ENCODE results near the gene TTF2. TPM values are rescaled to one million over a fixed set of nuclear protein-coding genes. Genes with fewer than 3 reads are reported as not detected.

TTF2 gene
- total and polyA plus RNA-seq, 9 of the 15 experiments (the other 6 are each of a cell fraction or from before 2014, with no cell fraction given) = 9.4 to 71.1 (median 42.1) TPM

- ATAC-seq = peak; percentile 71
- no peaks in the 10 kb centered on the region for H3K9me1 ChIP-seq (ENCODE audit: control insufficient read depth, insufficient read depth, low read length)
- H4K20me1 ChIP-seq (replicated peaks; ENCODE audit: control insufficient read depth, insufficient read depth, low read length) = no peaks in the 10 kb centered on the region
- H3K27me3 ChIP-seq (ENCODE audit: control insufficient read depth in 2 of 2, insufficient read depth in 2 of 2, low read length in 2 of 2) = no peaks in the 10 kb centered on the region
- H3K27ac ChIP-seq (ENCODE audit: extremely low read depth, low read depth, low read length) = peak overlapping the region; percentile 92
- peaks cover 10 to 14% of the 10 kb centered on the region in 2 experiments for H3K4me1 ChIP-seq (replicated peaks in 1 of 2; ENCODE audit: control insufficient read depth in 2 of 2, insufficient read depth in 2 of 2, low read length in 2 of 2)
- intact Hi-C loops (cut with micrococcal nuclease) = loop anchor here (5.0 to 10.0 kb wide), 5 partner anchors 125 to 915 kb away; no protein-coding TSS in a partner anchor
- CTCF ChIA-PET (ENCODE audit: low intra/inter-chr PET ratio) = interaction anchor here (0.5 to 1.3 kb wide), 3 partner anchors 23 to 322 kb away, joined by 3 to 4 read pairs (median 3); no protein-coding TSS in a partner anchor
- under 1% methylated on average over 18 of the region's 18 CpGs for WGBS (ENCODE audit: insufficient coverage, low coverage, missing lambda C conversion rate)
- H3K36me3 ChIP-seq (ENCODE audit: control insufficient read depth, insufficient read depth, low read length) = peaks cover 26% of the 10 kb centered on the region
- H3K9me3 ChIP-seq (replicated peaks; ENCODE audit: control insufficient read depth, insufficient read depth, low read depth, low read length) = no peaks in the 10 kb centered on the region
- peak in 2 of 4 experiments; percentile 65 to 84 for DNase-seq (ENCODE audit: extremely low read depth in 1 of 4, low spot score in 3 of 4)
- peaks cover 30% of the 10 kb centered on the region for H3K79me2 ChIP-seq (ENCODE audit: control insufficient read depth, insufficient read depth, low read length)
- peak overlapping the region; percentile 76 for H3K4me3 ChIP-seq
- peak overlapping the region; percentile 94 for H2AFZ ChIP-seq (ENCODE audit: low read depth, low read length)
- peak overlapping the region; percentile 98 for H3K4me2 ChIP-seq (ENCODE audit: insufficient read depth, low read length)
- no peak for FAIRE-seq
- in situ Hi-C loops (cut with MboI) = loop anchor here (5.0 kb wide), 1 partner anchor 552 kb away; no protein-coding TSS in a partner anchor
- POLR2A ChIA-PET = interaction anchor here (1.0 to 2.2 kb wide), 11 partner anchors 11 to 555 kb away, joined by 3 to 10 read pairs (median 4); no protein-coding TSS in a partner anchor
- BruUV-seq (replicated peaks) = TSS peak; percentile 73
- H3K9ac ChIP-seq (ENCODE audit: insufficient read depth in 1 of 2, low read depth in 2 of 2, low read length in 2 of 2) = peak overlapping the region; percentile 91 to 94
- TF ChIP-seq NR2C2 (CRISPR knock-in tag; IDR thresholded peaks at IDR 0.05) (no peak), NR2C2 (tag; IDR thresholded peaks at IDR 0.05) (peak; percentile 89), CC2D1A (IDR thresholded peaks at IDR 0.05) (no peak), TEAD4 (IDR thresholded peaks at IDR 0.05; ENCODE audit: low read length) (peak; percentile 9; the same call in 1 of the 2 replicates), TEAD4 (CRISPR knock-in tag; IDR thresholded peaks at IDR 0.05; ENCODE audit: borderline replicate concordance) (no peak), LEF1 (IDR thresholded peaks at IDR 0.05) (no peak), NR2C1 (IDR thresholded peaks at IDR 0.05) (no peak; the same call in 1 of the 2 replicates), NR2C1 (tag; IDR thresholded peaks at IDR 0.05) (peak; percentile 48; the same call in 1 of the 2 replicates), RBM25 (IDR thresholded peaks at IDR 0.05; ENCODE audit: low read depth, low read length, severe bottlenecking) (no peak), SNAPC5 (CRISPR knock-in tag; IDR thresholded peaks at IDR 0.05) (no peak), ZNF318 (IDR thresholded peaks at IDR 0.05; ENCODE audit: borderline replicate concordance in 1 of 2, low read depth in 1 of 2) (no peak), TCFL5 (CRISPR knock-in tag; conservative IDR thresholded peaks at IDR 0.05) (no peak), ZNF717 (CRISPR knock-in tag; IDR thresholded peaks at IDR 0.05) (no peak), ETV1 (tag; conservative IDR thresholded peaks at IDR 0.05; ENCODE audit: low read depth) (peak; percentile 11; the same call in 1 of the 2 replicates), ZNF778 (CRISPR knock-in tag; IDR thresholded peaks at IDR 0.05) (no peak), ZNF584 (CRISPR knock-in tag; IDR thresholded peaks at IDR 0.05; ENCODE audit: low read depth) (no peak), GATAD2A (IDR thresholded peaks at IDR 0.05) (peak; percentile 79; the same call in 1 of the 2 replicates)
These were observed 820 bp upstream of the TTF2 start for GRCh38 chr1:117059334-117059677.

Data from K562 (cell line).